ENCODE results near the gene IL31.

IL31 gene

GRCh38 chr12:122140467-122141257, 33.4 kb downstream of the IL31 start:
- ChIA-PET CTCF (interaction anchor here (0.5 kb wide), 1 partner anchor 19 kb away, joined by 3 read pairs; no protein-coding TSS in a partner anchor), POLR2A (no interaction called here)
- no peak for TF ChIP-seq MYNN (tag by site-specific recombination; IDR thresholded peaks at IDR 0.05; ENCODE audit: borderline replicate concordance)
- TF ChIP-seq ZNF792 (tag by site-specific recombination; IDR thresholded peaks at IDR 0.05), result no peak
- no peak for TF ChIP-seq SP7 (tag by site-specific recombination; IDR thresholded peaks at IDR 0.05)
- TF ChIP-seq ZNF433 (tag by site-specific recombination; IDR thresholded peaks at IDR 0.05; ENCODE audit: low read depth), result no peak
- TF ChIP-seq, protein P1, sequence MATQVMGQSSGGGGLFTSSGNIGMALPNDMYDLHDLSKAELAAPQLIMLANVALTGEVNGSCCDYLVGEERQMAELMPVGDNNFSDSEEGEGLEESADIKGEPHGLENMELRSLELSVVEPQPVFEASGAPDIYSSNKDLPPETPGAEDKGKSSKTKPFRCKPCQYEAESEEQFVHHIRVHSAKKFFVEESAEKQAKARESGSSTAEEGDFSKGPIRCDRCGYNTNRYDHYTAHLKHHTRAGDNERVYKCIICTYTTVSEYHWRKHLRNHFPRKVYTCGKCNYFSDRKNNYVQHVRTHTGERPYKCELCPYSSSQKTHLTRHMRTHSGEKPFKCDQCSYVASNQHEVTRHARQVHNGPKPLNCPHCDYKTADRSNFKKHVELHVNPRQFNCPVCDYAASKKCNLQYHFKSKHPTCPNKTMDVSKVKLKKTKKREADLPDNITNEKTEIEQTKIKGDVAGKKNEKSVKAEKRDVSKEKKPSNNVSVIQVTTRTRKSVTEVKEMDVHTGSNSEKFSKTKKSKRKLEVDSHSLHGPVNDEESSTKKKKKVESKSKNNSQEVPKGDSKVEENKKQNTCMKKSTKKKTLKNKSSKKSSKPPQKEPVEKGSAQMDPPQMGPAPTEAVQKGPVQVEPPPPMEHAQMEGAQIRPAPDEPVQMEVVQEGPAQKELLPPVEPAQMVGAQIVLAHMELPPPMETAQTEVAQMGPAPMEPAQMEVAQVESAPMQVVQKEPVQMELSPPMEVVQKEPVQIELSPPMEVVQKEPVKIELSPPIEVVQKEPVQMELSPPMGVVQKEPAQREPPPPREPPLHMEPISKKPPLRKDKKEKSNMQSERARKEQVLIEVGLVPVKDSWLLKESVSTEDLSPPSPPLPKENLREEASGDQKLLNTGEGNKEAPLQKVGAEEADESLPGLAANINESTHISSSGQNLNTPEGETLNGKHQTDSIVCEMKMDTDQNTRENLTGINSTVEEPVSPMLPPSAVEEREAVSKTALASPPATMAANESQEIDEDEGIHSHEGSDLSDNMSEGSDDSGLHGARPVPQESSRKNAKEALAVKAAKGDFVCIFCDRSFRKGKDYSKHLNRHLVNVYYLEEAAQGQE (tag by site-specific recombination; IDR thresholded peaks at IDR 0.05), result no peak
- TF ChIP-seq IKZF3 (tag by site-specific recombination; IDR thresholded peaks at IDR 0.05), result no peak
- TF ChIP-seq ZNF561 (tag by site-specific recombination; IDR thresholded peaks at IDR 0.05; ENCODE audit: borderline replicate concordance), result no peak
- TF ChIP-seq SP2 (tag by site-specific recombination; IDR thresholded peaks at IDR 0.05), result no peak
- no peak for TF ChIP-seq ZFP41 (tag by site-specific recombination; IDR thresholded peaks at IDR 0.05; ENCODE audit: borderline replicate concordance)
- no peak for TF ChIP-seq ZNF138 (tag by site-specific recombination; IDR thresholded peaks at IDR 0.05; ENCODE audit: borderline replicate concordance)
- TF ChIP-seq, protein P2, sequence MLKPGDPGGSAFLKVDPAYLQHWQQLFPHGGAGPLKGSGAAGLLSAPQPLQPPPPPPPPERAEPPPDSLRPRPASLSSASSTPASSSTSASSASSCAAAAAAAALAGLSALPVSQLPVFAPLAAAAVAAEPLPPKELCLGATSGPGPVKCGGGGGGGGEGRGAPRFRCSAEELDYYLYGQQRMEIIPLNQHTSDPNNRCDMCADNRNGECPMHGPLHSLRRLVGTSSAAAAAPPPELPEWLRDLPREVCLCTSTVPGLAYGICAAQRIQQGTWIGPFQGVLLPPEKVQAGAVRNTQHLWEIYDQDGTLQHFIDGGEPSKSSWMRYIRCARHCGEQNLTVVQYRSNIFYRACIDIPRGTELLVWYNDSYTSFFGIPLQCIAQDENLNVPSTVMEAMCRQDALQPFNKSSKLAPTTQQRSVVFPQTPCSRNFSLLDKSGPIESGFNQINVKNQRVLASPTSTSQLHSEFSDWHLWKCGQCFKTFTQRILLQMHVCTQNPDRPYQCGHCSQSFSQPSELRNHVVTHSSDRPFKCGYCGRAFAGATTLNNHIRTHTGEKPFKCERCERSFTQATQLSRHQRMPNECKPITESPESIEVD (tag by site-specific recombination; IDR thresholded peaks at IDR 0.05), result no peak
- TF ChIP-seq ZNF221 (tag by site-specific recombination; IDR thresholded peaks at IDR 0.05; ENCODE audit: borderline replicate concordance), result no peak
- TF ChIP-seq ZSCAN30 (tag by site-specific recombination; IDR thresholded peaks at IDR 0.05), result no peak
- TF ChIP-seq KLF1 (tag by site-specific recombination; IDR thresholded peaks at IDR 0.05), result no peak
- no peak for TF ChIP-seq ZNF529 (tag by site-specific recombination; IDR thresholded peaks at IDR 0.05; ENCODE audit: insufficient replicate concordance)
- no peak for TF ChIP-seq ZSCAN18 (tag by site-specific recombination; IDR thresholded peaks at IDR 0.05)
- no peak for TF ChIP-seq PRDM4 (tag by site-specific recombination; IDR thresholded peaks at IDR 0.05)
- H3K4me3 ChIP-seq (ENCODE audit: low read depth, low read length), result no peak overlapping the region
- no peak overlapping the region for H3K27ac ChIP-seq (ENCODE audit: extremely low read depth, low read depth, low read length)
- H3K9me3 ChIP-seq (ENCODE audit: control insufficient read depth, insufficient read depth, low read depth, low read length), result no peaks in the 10 kb centered on the region
- H3K36me3 ChIP-seq (ENCODE audit: control insufficient read depth in 2 of 2, insufficient read depth in 1 of 2, low read length in 2 of 2), result peaks cover 0 to 72% of the 10 kb centered on the region in 2 experiments; a peak in 2 of 3 replicates
- no peaks in the 10 kb centered on the region for H3K4me1 ChIP-seq (ENCODE audit: control insufficient read depth, insufficient read depth, low read length)
